ENCODE results near the gene PLEKHM3. TPM values are rescaled to one million over a fixed set of nuclear protein-coding genes. Genes with fewer than 3 reads are reported as not detected.

PLEKHM3 gene
- polyA plus RNA-seq, 3 donors = 11.5 to 13.9 (median 12.1) TPM

- no peak for DNase-seq
These were observed 29.4 kb downstream of the PLEKHM3 start for GRCh38 chr2:207995887-207996286.

GRCh38 chr2:207993151-207993763 lies 32.1 kb downstream of the PLEKHM3 start:
- no peak for DNase-seq

- no peak for DNase-seq
These were observed 33.4 kb downstream of the PLEKHM3 start for GRCh38 chr2:207991944-207992343.

- no peak for DNase-seq
These were observed 34.5 kb downstream of the PLEKHM3 start for GRCh38 chr2:207990784-207991183.

GRCh38 chr2:207988975-207989374 lies 36.4 kb downstream of the PLEKHM3 start:
- DNase-seq = no peak

- no peak for DNase-seq
These were observed 38.2 kb downstream of the PLEKHM3 start for GRCh38 chr2:207987025-207987716.

GRCh38 chr2:207984765-207985480 lies 40.4 kb downstream of the PLEKHM3 start:
- no peak for DNase-seq

GRCh38 chr2:207983641-207984042 lies 41.7 kb downstream of the PLEKHM3 start:
- no peak for DNase-seq

- no peak for DNase-seq
These were observed 47.0 kb downstream of the PLEKHM3 start for GRCh38 chr2:207978177-207978948.

GRCh38 chr2:207975921-207976320 lies 49.4 kb downstream of the PLEKHM3 start:
- no peak for DNase-seq

- no peak for DNase-seq
These were observed 51.1 kb downstream of the PLEKHM3 start for GRCh38 chr2:207974216-207974605.

- DNase-seq = no peak
These were observed 54.5 kb downstream of the PLEKHM3 start for GRCh38 chr2:207970826-207971180.

- DNase-seq = no peak
These were observed 55.0 kb downstream of the PLEKHM3 start for GRCh38 chr2:207970147-207970825.

- no peak for DNase-seq
These were observed 56.1 kb downstream of the PLEKHM3 start for GRCh38 chr2:207969249-207969648.

GRCh38 chr2:207967121-207967520 lies 58.2 kb downstream of the PLEKHM3 start:
- no peak for DNase-seq

- DNase-seq = peak; percentile 45
These were observed 64.4 kb downstream of the PLEKHM3 start for GRCh38 chr2:207960911-207961310.

- no peak for DNase-seq
These were observed 65.2 kb downstream of the PLEKHM3 start for GRCh38 chr2:207960090-207960489.

GRCh38 chr2:207956771-207957170 lies 68.6 kb downstream of the PLEKHM3 start:
- DNase-seq = no peak

- DNase-seq = no peak
These were observed 69.9 kb downstream of the PLEKHM3 start for GRCh38 chr2:207955456-207955855.

GRCh38 chr2:207953354-207953753 lies 72.0 kb downstream of the PLEKHM3 start:
- DNase-seq = no peak

GRCh38 chr2:207952564-207953345 lies 72.6 kb downstream of the PLEKHM3 start:
- no peak for DNase-seq

Measured in renal pelvis (tissue), 4 donors.